Panc1 (cell line): ENCODE data around the gene ZMYM4. TPM values are rescaled to one million over a fixed set of nuclear protein-coding genes. Genes with fewer than 3 reads are reported as not detected.

Experiments
- ATAC-seq: fragments of 200-7000 bp; cut with Tn5 transposase; 2 replicates; pipeline ENCODE4 v1.9.1; 2020; ENCODE audit warnings: mild to moderate bottlenecking, moderate library complexity
- BruUV-seq: library from RNA; stranded (reverse); fragments of 400-500 nt; replicated peaks from 2 replicates; lab custom pipeline; 2021; lab: Mats Ljungman, UMichigan
- CTCF ChIA-PET: fragments of 300-600 bp; sonication (Branson Sonifier 250); formaldehyde crosslinking; loops from one replicate; lab custom pipeline; 2022; ENCODE audit warnings: antibody characterized with exemption; lab: Charles Lee
- POLR2A ChIA-PET: fragments of 300-600 bp; sonication (Branson Sonifier 250); formaldehyde crosslinking; loops from one replicate; lab custom pipeline; 2022; ENCODE audit warnings: antibody characterized with exemption; lab: Charles Lee
- DNase-seq: peaks from one replicate; pipeline ENCODE4 v3.0.0-alpha.2; 2010; ENCODE audit warnings: low read depth, low spot score
- H3K27ac ChIP-seq: 2 replicates; pipeline ENCODE4 v1.5.1; 2011; ENCODE audit warnings: mild to moderate bottlenecking, low read length, inconsistent platforms
- H3K27me3 ChIP-seq: fragments of 200-500 bp; sonication (Bioruptor generic); 2 replicates; pipeline ENCODE4 v1.6.0; 2014; ENCODE audit warnings: low read length, inconsistent platforms; ENCODE audit not compliant: control insufficient read depth, insufficient read depth
- H3K36me3 ChIP-seq: fragments of 200-500 bp; sonication (Bioruptor generic); 2 replicates; pipeline ENCODE4 v1.5.1; 2014; ENCODE audit warnings: inconsistent platforms, mild to moderate bottlenecking, low read length, moderate library complexity; ENCODE audit not compliant: control insufficient read depth, insufficient read depth
- H3K4me1 ChIP-seq: 2 replicates; pipeline ENCODE4 v1.5.1; 2011; ENCODE audit warnings: inconsistent platforms, mild to moderate bottlenecking, low read length, moderate library complexity; ENCODE audit not compliant: control insufficient read depth, insufficient read depth
- H3K4me3 ChIP-seq, 2 experiments: 2 replicates each; pipeline ENCODE4 v1.5.1; 2011 to 2012; ENCODE audit warnings: low read depth in 2 of 2, low read length in 2 of 2, mild to moderate bottlenecking in 2 of 2, inconsistent platforms in 1 of 2, moderate library complexity in 1 of 2
- H3K9me3 ChIP-seq: fragments of 200-500 bp; sonication (Bioruptor generic); 2 replicates; pipeline ENCODE4 v1.5.1; 2014; ENCODE audit warnings: low read depth, mild to moderate bottlenecking, inconsistent platforms, low read length, moderate library complexity; ENCODE audit not compliant: control insufficient read depth, insufficient read depth
- CTCF ChIP-seq: fragments of 450-650 bp; IDR thresholded peaks from 2 replicates; pipeline ENCODE4 v1.5.1; 2017; ENCODE audit warnings: mild to moderate bottlenecking
- POLR2AphosphoS5 ChIP-seq: IDR thresholded peaks from 2 replicates; pipeline ENCODE4 v1.6.1; 2012; ENCODE audit warnings: mild to moderate bottlenecking, low read depth, low read length, moderate library complexity
- REST ChIP-seq, 2 experiments: IDR thresholded peaks; 2 replicates each; pipeline ENCODE4 v1.6.1; 2011 to 2012; ENCODE audit warnings: low read depth in 2 of 2, control low read depth in 1 of 2, low read length in 1 of 2, mild to moderate bottlenecking in 1 of 2, moderate library complexity in 1 of 2; ENCODE audit not compliant: insufficient read depth in 1 of 2
- SIN3A ChIP-seq: IDR thresholded peaks from 2 replicates; pipeline ENCODE4 v1.6.1; 2012; ENCODE audit warnings: low read depth, mild to moderate bottlenecking, low read length, moderate library complexity, borderline replicate concordance; ENCODE audit not compliant: insufficient read depth
- TCF7L2 ChIP-seq: IDR thresholded peaks from 2 replicates; pipeline ENCODE4 v1.6.1; 2011; ENCODE audit warnings: mild to moderate bottlenecking, low read depth, low read length, inconsistent platforms
- in situ Hi-C: cut with HindIII; loops from 2 replicates; pipeline ENCODE4 v1.10.0; 2016; ENCODE audit warnings: low sequenced_read_pairs, low pct_unique_long_range_greater_than_20kb
- intact Hi-C: fragments of 100-400 bp; cut with micrococcal nuclease; formaldehyde crosslinking; loops from one replicate; pipeline ENCODE4 v1.10.0; 2022; ENCODE audit not compliant: unreplicated experiment
- total RNA-seq: library from RNA; stranded (reverse); gene quantifications from one replicate; pipeline ENCODE4 v1.2.1, GENCODE V29; 2021; ENCODE audit not compliant: unreplicated experiment

The ZMYM4 gene
- total RNA-seq, 1 experiment from 2014 or later = 82.2 TPM

- Histone ChIP-seq H3K4me3 (no peak overlapping the region), H3K4me1 (no peaks in the 10 kb centered on the region), H3K36me3 (peaks cover 2% of the 10 kb centered on the region; the same call in 1 of the 2 replicates), H3K9me3 (no peaks in the 10 kb centered on the region), H3K27me3 (no peaks in the 10 kb centered on the region), H3K27ac (no peak overlapping the region)
- ATAC-seq (no peak), DNase-seq (no peak)
- intact Hi-C loops (no loop called here), in situ Hi-C loops (no loop called here)
- ChIA-PET POLR2A (no interaction called here), CTCF (no interaction called here)
- BruUV-seq = no TSS peak
- TF ChIP-seq TCF7L2 (no peak), SIN3A (no peak), REST (IDR thresholded peaks at IDR 0.05; ENCODE audit: insufficient read depth in 1 of 2, low read depth in 2 of 2, low read length in 1 of 2) (no peak)
Observed at GRCh38 chr1:35430762-35431161, 162.3 kb downstream of the ZMYM4 start.

DNA sequence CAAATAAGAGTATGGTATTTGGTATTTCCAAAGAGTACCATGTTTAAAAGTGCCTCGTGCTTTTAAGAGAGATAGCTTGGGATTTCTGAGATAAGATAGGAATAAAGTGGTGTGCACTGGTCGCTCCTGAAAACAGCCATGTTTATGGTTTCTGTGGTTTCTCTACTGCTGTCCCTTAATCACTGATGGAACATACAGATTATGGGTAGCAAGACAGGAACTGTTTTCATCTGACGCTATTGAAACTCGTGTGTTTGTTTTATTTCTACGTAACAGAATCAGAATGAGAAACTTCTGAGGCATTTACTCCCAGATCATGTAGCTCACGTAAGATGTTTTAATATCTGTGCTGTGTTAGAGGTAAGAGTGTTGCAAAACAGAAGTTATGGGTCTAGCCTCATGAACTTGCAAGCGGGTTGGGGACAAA, 162.7 kb downstream of the ZMYM4 start:
- H3K4me3 ChIP-seq = no peak overlapping the region
- in situ Hi-C loops = no loop called here
- intact Hi-C loops = no loop called here
- H3K9me3 ChIP-seq = no peaks in the 10 kb centered on the region
- no peak for DNase-seq
- ChIA-PET POLR2A (no interaction called here), CTCF (no interaction called here)
- H3K36me3 ChIP-seq = peaks cover 2% of the 10 kb centered on the region; the same call in 1 of the 2 replicates
- H3K27ac ChIP-seq = no peak overlapping the region
- no peaks in the 10 kb centered on the region for H3K27me3 ChIP-seq
- no peak for ATAC-seq
- no peaks in the 10 kb centered on the region for H3K4me1 ChIP-seq
- TSS peak; percentile 41 for BruUV-seq
- TF ChIP-seq TCF7L2 (no peak), POLR2AphosphoS5 (no peak), CTCF (no peak), SIN3A (no peak), REST (IDR thresholded peaks at IDR 0.05; ENCODE audit: insufficient read depth in 1 of 2, low read depth in 2 of 2, low read length in 1 of 2) (no peak)
